ENCODE measurements around the gene PSTPIP1. TPM values are rescaled to one million over a fixed set of nuclear protein-coding genes. Genes with fewer than 3 reads are reported as not detected.

PSTPIP1 gene
- total and polyA plus RNA-seq, 2 of the 8 experiments (the other 6 are each of a cell fraction or from before 2014, with no cell fraction given) = 1.6 to 1.8 TPM

- Histone ChIP-seq H3K23ac (ENCODE audit: insufficient read length) (no peak overlapping the region), H3K14ac (ENCODE audit: insufficient read length) (no peak overlapping the region), H3K27me3 (replicated peaks in 1 of 4; ENCODE audit: control insufficient read depth in 3 of 4, extremely low read depth in 1 of 4, insufficient read depth in 3 of 4, low read length in 3 of 4) (peaks cover 0 to under 1% (median 0%) of the 10 kb centered on the region in 4 experiments; a peak in 2 of 7 replicates), H3K9ac (replicated peaks in 1 of 4; ENCODE audit: extremely low read depth in 1 of 4, low read depth in 3 of 4, low read length in 3 of 4) (no peak overlapping the region), H3K56ac (replicated peaks; ENCODE audit: insufficient read length, low read depth, low read length) (no peak overlapping the region), H2BK12ac (ENCODE audit: low read depth, low read length) (peak overlapping the region; percentile 80; the same call in 1 of the 2 replicates), H4K20me1 (replicated peaks in 1 of 2; ENCODE audit: control insufficient read depth in 1 of 2, insufficient read depth in 2 of 2, low read length in 2 of 2) (no peaks in the 10 kb centered on the region), H4K8ac (ENCODE audit: extremely low read depth, insufficient read depth, low read length) (peak overlapping the region; percentile 35; the same call in 1 of the 2 replicates), H2BK20ac (ENCODE audit: low read length) (no peak overlapping the region), H3K27ac (ENCODE audit: low read depth, low read length) (no peak overlapping the region; the same call in 1 of the 2 replicates), H3K4ac (replicated peaks; ENCODE audit: insufficient read length, low read depth, low read length) (no peak overlapping the region), H2BK15ac (ENCODE audit: low read length) (no peak overlapping the region), H3K4me1 (replicated peaks in 1 of 4; ENCODE audit: control insufficient read depth in 3 of 4, insufficient read depth in 4 of 4, low read length in 3 of 4) (peaks cover 0 to 22% (median 13%) of the 10 kb centered on the region in 4 experiments; a peak in 5 of 7 replicates), H3K79me1 (ENCODE audit: low read depth, low read length) (no peaks in the 10 kb centered on the region), H4K5ac (ENCODE audit: insufficient read length, low read depth, low read length) (no peak overlapping the region), H4K91ac (replicated peaks; ENCODE audit: insufficient read length, low read length) (peak overlapping the region; percentile 31), H3K18ac (ENCODE audit: extremely low read depth, low read length) (peak overlapping the region; percentile 48), H2AK5ac (ENCODE audit: low read depth, low read length) (0 out of 2 replicates have a peak overlapping the region, but pooled peaks have one; percentile 39), H3K79me2 (ENCODE audit: control insufficient read depth in 1 of 2, insufficient read depth in 2 of 2, low read length in 2 of 2) (no peaks in the 10 kb centered on the region), H3K4me3 (ENCODE audit: extremely low read depth in 1 of 4, insufficient read depth in 2 of 4, low read depth in 3 of 4, low read length in 4 of 4) (no peak overlapping the region), H3K23me2 (ENCODE audit: low read depth, low read length) (0 out of 2 replicates have a peak, but pooled peaks cover 2% of the 10 kb centered on the region), H2BK120ac (replicated peaks; ENCODE audit: low read depth, low read length) (no peak overlapping the region), H3K4me2 (ENCODE audit: insufficient read depth in 1 of 2, low read depth in 2 of 2, low read length in 2 of 2) (no peak overlapping the region), H2BK5ac (ENCODE audit: low read depth, low read length) (no peak overlapping the region), H2AFZ (ENCODE audit: low read length) (no peak overlapping the region), H3K9me3 (ENCODE audit: insufficient read depth in 2 of 2, low read depth in 1 of 2, low read length in 1 of 2) (peaks cover 0 to 7% of the 10 kb centered on the region in 2 experiments; a peak in 1 of 4 replicates), H3K36me3 (ENCODE audit: control insufficient read depth in 2 of 4, insufficient read depth in 4 of 4, low read length in 3 of 4) (peaks cover 0 to 6% (median 0%) of the 10 kb centered on the region in 4 experiments; a peak in 3 of 8 replicates)
- 85% methylated on average over 11 of the region's 13 CpGs; no CpG with 5 or more reads in 1 of the 2 experiments for WGBS, 2 experiments (ENCODE audit: extremely low coverage in 1 of 2, insufficient coverage in 1 of 2, insufficient read length in 1 of 2, insufficient replicate concordance in 2 of 2, low coverage in 1 of 2, low lambda C conversion rate in 2 of 2, missing lambda C conversion rate in 1 of 2)
- POLR2A ChIA-PET (ENCODE audit: partially characterized antibody) = interaction anchor here (1.1 to 1.2 kb wide), 2 partner anchors 10 to 39 kb away, joined by 3 read pairs; no protein-coding TSS in a partner anchor
- CTCF ChIA-PET (ENCODE audit: partially characterized antibody) = interaction anchor here (0.7 to 5.4 kb wide), 26 partner anchors 9 to 837 kb away, joined by 3 to 77 read pairs (median 4); no protein-coding TSS in a partner anchor
- FAIRE-seq (no peak), DNase-seq (ENCODE audit: low read depth in 1 of 2, low spot score in 2 of 2) (peak in 1 of 2 experiments; percentile 46)
- no peak for TF ChIP-seq PHF8 (conservative IDR thresholded peaks at IDR 0.05; ENCODE audit: low read depth, low read length)
Observed at GRCh38 chr15:77033729-77034671, 39.1 kb downstream of the PSTPIP1 start.
